ENCODE results near the gene RBBP7. TPM values are rescaled to one million over a fixed set of nuclear protein-coding genes. Genes with fewer than 3 reads are reported as not detected.

Gene RBBP7
- polyA plus RNA-seq, 1 experiment, result 157 TPM

- ChIA-PET POLR2A (no interaction called here), CTCF (no interaction called here)
- H3K9me3 ChIP-seq (ENCODE audit: control insufficient read depth, insufficient read depth, low read length), result no peaks in the 10 kb centered on the region
- TF ChIP-seq CTCF (IDR thresholded peaks at IDR 0.05; ENCODE audit: low read depth, low read length), result no peak
- no peaks in the 10 kb centered on the region for H3K27me3 ChIP-seq (ENCODE audit: control insufficient read depth, insufficient read depth, low read length)
- no peak overlapping the region for H3K4me3 ChIP-seq (ENCODE audit: low read depth, low read length)
- H3K27ac ChIP-seq (ENCODE audit: low read depth, low read length), result no peak overlapping the region
- DNase-seq (ENCODE audit: low read depth, low spot score), result no peak
These were observed 47.4 kb downstream of the RBBP7 start for GRCh38 chrX:16822723-16823122.

- H3K27me3 ChIP-seq (ENCODE audit: control insufficient read depth, insufficient read depth, low read length), result no peaks in the 10 kb centered on the region
- TF ChIP-seq CTCF (IDR thresholded peaks at IDR 0.05; ENCODE audit: low read depth, low read length), result no peak
- CTCF ChIA-PET, result no interaction called here
- DNase-seq (ENCODE audit: low read depth, low spot score), result no peak
- H3K4me3 ChIP-seq (ENCODE audit: low read depth, low read length), result no peak overlapping the region
- H3K9me3 ChIP-seq (ENCODE audit: control insufficient read depth, insufficient read depth, low read length), result no peaks in the 10 kb centered on the region
- no peak overlapping the region for H3K27ac ChIP-seq (ENCODE audit: low read depth, low read length)
- POLR2A ChIA-PET, result no interaction called here
These were observed 50.5 kb downstream of the RBBP7 start for GRCh38 chrX:16819634-16820033.

- CTCF ChIA-PET, result no interaction called here
- POLR2A ChIA-PET, result no interaction called here
- no peak overlapping the region for H3K4me3 ChIP-seq (ENCODE audit: low read depth, low read length)
- H3K27ac ChIP-seq (ENCODE audit: low read depth, low read length), result no peak overlapping the region
- no peaks in the 10 kb centered on the region for H3K27me3 ChIP-seq (ENCODE audit: control insufficient read depth, insufficient read depth, low read length)
- no peak for TF ChIP-seq CTCF (IDR thresholded peaks at IDR 0.05; ENCODE audit: low read depth, low read length)
- H3K9me3 ChIP-seq (ENCODE audit: control insufficient read depth, insufficient read depth, low read length), result no peaks in the 10 kb centered on the region
- DNase-seq (ENCODE audit: low read depth, low spot score), result no peak
These were observed 55.6 kb downstream of the RBBP7 start for GRCh38 chrX:16814597-16814996.

GRCh38 chrX:16807976-16808542, 62.1 kb downstream of the RBBP7 start:
- Histone ChIP-seq H3K27me3 (ENCODE audit: control insufficient read depth, insufficient read depth, low read length) (no peaks in the 10 kb centered on the region), H3K9me3 (ENCODE audit: control insufficient read depth, insufficient read depth, low read length) (no peaks in the 10 kb centered on the region), H3K27ac (ENCODE audit: low read depth, low read length) (peak overlapping the region; percentile 21), H3K4me3 (ENCODE audit: low read depth, low read length) (peak overlapping the region; percentile 50)
- peak; percentile 52 for DNase-seq (ENCODE audit: low read depth, low spot score)
- CTCF ChIA-PET, result interaction anchor here (1.7 to 2.3 kb wide), 2 partner anchors 18 to 75 kb away, joined by 5 to 12 read pairs; no protein-coding TSS in a partner anchor
- POLR2A ChIA-PET, result no interaction called here
- no peak for TF ChIP-seq CTCF (IDR thresholded peaks at IDR 0.05; ENCODE audit: low read depth, low read length)

GRCh38 chrX:16807548-16807947, 62.6 kb downstream of the RBBP7 start:
- Histone ChIP-seq H3K27me3 (ENCODE audit: control insufficient read depth, insufficient read depth, low read length) (no peaks in the 10 kb centered on the region), H3K4me3 (ENCODE audit: low read depth, low read length) (peak overlapping the region; percentile 50), H3K9me3 (ENCODE audit: control insufficient read depth, insufficient read depth, low read length) (no peaks in the 10 kb centered on the region), H3K27ac (ENCODE audit: low read depth, low read length) (no peak overlapping the region)
- DNase-seq (ENCODE audit: low read depth, low spot score), result no peak
- ChIA-PET POLR2A (interaction anchor here (0.6 kb wide), 1 partner anchor 10 kb away, joined by 3 read pairs; no protein-coding TSS in a partner anchor), CTCF (interaction anchor here (1.7 to 2.3 kb wide), 2 partner anchors 19 to 76 kb away, joined by 5 to 12 read pairs; no protein-coding TSS in a partner anchor)
- TF ChIP-seq CTCF (IDR thresholded peaks at IDR 0.05; ENCODE audit: low read depth, low read length), result no peak
